ENCODE results near the gene PGR. TPM values are rescaled to one million over a fixed set of nuclear protein-coding genes. Genes with fewer than 3 reads are reported as not detected.

PGR gene
- total RNA-seq, 1 experiment from 2014 or later: 0.74 TPM

- no peak for DNase-seq (ENCODE audit: low read depth)
Measured at GRCh38 chr11:101011881-101012280, 117.7 kb downstream of the PGR start.

GRCh38 chr11:101010899-101011298 lies 118.7 kb downstream of the PGR start:
- peak; percentile 64 for DNase-seq (ENCODE audit: low read depth)

- no peak for DNase-seq (ENCODE audit: low read depth)
Measured at GRCh38 chr11:101009690-101010055, 119.9 kb downstream of the PGR start.

- DNase-seq (ENCODE audit: low read depth): no peak
Measured at GRCh38 chr11:101008961-101009689, 120.5 kb downstream of the PGR start.

- peak; percentile 39 for DNase-seq (ENCODE audit: low read depth)
Measured at GRCh38 chr11:101003468-101003867, 126.1 kb downstream of the PGR start.

- DNase-seq (ENCODE audit: low read depth): no peak
Measured at GRCh38 chr11:100999756-101000155, 129.9 kb downstream of the PGR start.

GRCh38 chr11:100994966-100995365 lies 134.6 kb downstream of the PGR start:
- no peak for DNase-seq (ENCODE audit: low read depth)

- DNase-seq (ENCODE audit: low read depth): no peak
Measured at GRCh38 chr11:100991541-100991940, 138.1 kb downstream of the PGR start.

GRCh38 chr11:100990931-100991330 lies 138.7 kb downstream of the PGR start:
- DNase-seq (ENCODE audit: low read depth): no peak

- DNase-seq (ENCODE audit: low read depth): no peak
Measured at GRCh38 chr11:100984668-100985067, 144.9 kb downstream of the PGR start.

- no peak for DNase-seq (ENCODE audit: low read depth)
Measured at GRCh38 chr11:100981196-100981824, 148.3 kb downstream of the PGR start.

- peak; percentile 11 for DNase-seq (ENCODE audit: low read depth)
Measured at GRCh38 chr11:100980156-100980555, 149.5 kb downstream of the PGR start.
